ENCODE measurements around the gene CEMP1. TPM values are rescaled to one million over a fixed set of nuclear protein-coding genes. Genes with fewer than 3 reads are reported as not detected.

The CEMP1 gene
- total and polyA plus RNA-seq, 4 experiments from 2014 or later = 1.7 to 5.0 (median 2.4) TPM

- no peaks in the 10 kb centered on the region for H3K4me1 ChIP-seq (ENCODE audit: insufficient read depth, low read length)
- DNase-seq = no peak
- CTCF ChIA-PET (ENCODE audit: partially characterized antibody) = interaction anchor here (1.1 to 4.4 kb wide), 8 partner anchors 9 to 306 kb away, joined by 3 to 26 read pairs (median 4); partner anchors contain the start of genes CCNF and TBC1D24
- H3K27me3 ChIP-seq (ENCODE audit: insufficient read depth, low read length) = no peaks in the 10 kb centered on the region
- POLR2A ChIA-PET (ENCODE audit: partially characterized antibody) = interaction anchor here (1.0 to 2.3 kb wide), 4 partner anchors 32 to 345 kb away, joined by 4 to 8 read pairs (median 6); partner anchors contain the start of genes ABCA3 and TRAF7
- no peak overlapping the region for H3K27ac ChIP-seq (ENCODE audit: low read depth, low read length)
- Mint-ChIP-seq H3K9me3 (no peaks in the 10 kb centered on the region), H3K27ac (no peak overlapping the region), H3K27me3 (no peaks in the 10 kb centered on the region), H3K4me3 (no peak overlapping the region), H3K4me1 (no peaks in the 10 kb centered on the region), H3K36me3 (peaks cover 5 to 6% of the 10 kb centered on the region in 2 donors)
- H3K9me3 ChIP-seq (ENCODE audit: control insufficient read depth in 1 of 2, low read length in 2 of 2) = no peaks in the 10 kb centered on the region
- H3K4me3 ChIP-seq (ENCODE audit: low read length in 2 of 2) = no peak overlapping the region
- intact Hi-C loops (cut with micrococcal nuclease) = loop anchor here (2.0 kb wide), 1 partner anchor 26 kb away; the partner anchor contains the start of gene TBC1D24
- no peaks in the 10 kb centered on the region for H3K36me3 ChIP-seq (ENCODE audit: insufficient read depth, low read length)
These were observed 30.7 kb downstream of the CEMP1 start for GRCh38 chr16:2500430-2500917.

DNA sequence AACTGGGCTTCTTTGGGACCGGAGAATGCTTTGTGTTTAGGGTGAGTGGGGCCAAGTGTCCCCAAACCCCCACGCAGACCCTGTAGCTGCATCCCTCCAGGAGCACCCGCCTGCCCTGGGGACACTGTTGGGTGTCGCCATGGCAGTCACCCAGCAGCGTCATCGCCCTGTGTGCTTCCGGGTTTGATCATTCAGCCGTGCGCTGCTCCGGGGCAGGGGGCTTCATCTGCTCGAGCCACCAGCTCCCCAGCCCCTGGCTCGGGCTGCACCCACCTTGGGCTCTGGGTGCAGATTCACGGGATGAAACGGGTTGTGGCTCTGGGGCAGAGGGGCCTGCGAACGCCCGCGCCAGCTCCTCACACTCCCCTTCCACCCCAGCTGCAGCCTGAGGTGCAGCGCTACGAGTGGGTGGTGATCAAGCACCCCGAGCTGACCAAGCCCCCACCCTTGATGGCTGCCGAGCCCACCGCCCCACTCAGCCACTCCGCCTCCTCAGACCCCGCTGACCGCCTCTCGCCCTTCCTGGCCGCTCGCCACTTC lies 31.2 kb downstream of the CEMP1 start:
- H3K27ac Mint-ChIP-seq = no peak overlapping the region
- Histone ChIP-seq H3K9me3 (ENCODE audit: control insufficient read depth in 1 of 2, low read length in 2 of 2) (no peaks in the 10 kb centered on the region), H3K36me3 (ENCODE audit: insufficient read depth, low read length) (no peaks in the 10 kb centered on the region), H3K27ac (ENCODE audit: low read depth, low read length) (no peak overlapping the region), H3K27me3 (ENCODE audit: insufficient read depth, low read length) (no peaks in the 10 kb centered on the region), H3K4me1 (ENCODE audit: insufficient read depth, low read length) (no peaks in the 10 kb centered on the region), H3K4me3 (ENCODE audit: low read length in 2 of 2) (no peak overlapping the region)
- H3K4me3 Mint-ChIP-seq = no peak overlapping the region
- H3K27me3 Mint-ChIP-seq = no peaks in the 10 kb centered on the region
- H3K36me3 Mint-ChIP-seq = peaks cover 6% of the 10 kb centered on the region in 2 donors
- intact Hi-C loops (cut with micrococcal nuclease) = loop anchor here (2.0 kb wide), 1 partner anchor 25 kb away; the partner anchor contains the start of gene TBC1D24
- ChIA-PET POLR2A (ENCODE audit: partially characterized antibody) (interaction anchor here (2.3 kb wide), 1 partner anchor 160 kb away, joined by 6 read pairs; the partner anchor contains the start of gene ABCA3), CTCF (ENCODE audit: partially characterized antibody) (interaction anchor here (4.4 kb wide), 1 partner anchor 306 kb away, joined by 17 read pairs; no protein-coding TSS in a partner anchor)
- H3K4me1 Mint-ChIP-seq = no peaks in the 10 kb centered on the region
- no peak for DNase-seq
- no peaks in the 10 kb centered on the region for H3K9me3 Mint-ChIP-seq

DNA sequence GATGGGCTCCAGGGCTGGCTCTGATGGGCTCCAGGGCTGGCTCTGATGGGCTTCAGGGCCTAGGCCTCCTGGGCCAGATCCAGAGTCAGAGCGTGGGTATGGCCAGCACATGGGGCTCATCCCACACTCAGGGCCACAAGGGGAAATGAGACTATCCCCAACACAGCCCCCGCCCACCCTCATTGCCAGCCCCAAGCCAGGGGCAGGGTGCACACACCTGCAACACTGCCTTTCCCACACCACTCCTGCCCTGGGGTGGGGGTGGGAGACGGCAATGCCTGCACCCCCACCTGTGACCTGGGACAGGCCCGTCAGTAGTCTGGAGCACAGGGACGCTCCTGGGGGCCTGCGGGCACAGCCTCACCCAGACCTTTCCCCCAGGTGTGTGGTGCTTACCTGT lies 31.8 kb downstream of the CEMP1 start:
- POLR2A ChIA-PET (ENCODE audit: partially characterized antibody) = interaction anchor here (2.3 kb wide), 1 partner anchor 159 kb away, joined by 6 read pairs; the partner anchor contains the start of gene ABCA3

GRCh38 chr16:2498531-2499253 lies 32.5 kb downstream of the CEMP1 start:
- Mint-ChIP-seq H3K27ac (no peak overlapping the region), H3K4me1 (no peaks in the 10 kb centered on the region), H3K36me3 (peaks cover 6% of the 10 kb centered on the region in 2 donors), H3K9me3 (no peaks in the 10 kb centered on the region), H3K4me3 (no peak overlapping the region), H3K27me3 (no peaks in the 10 kb centered on the region)
- intact Hi-C loops (cut with micrococcal nuclease) = no loop called here
- Histone ChIP-seq H3K27me3 (ENCODE audit: insufficient read depth, low read length) (no peaks in the 10 kb centered on the region), H3K4me3 (ENCODE audit: low read length in 2 of 2) (no peak overlapping the region), H3K9me3 (ENCODE audit: control insufficient read depth in 1 of 2, low read length in 2 of 2) (no peaks in the 10 kb centered on the region), H3K36me3 (ENCODE audit: insufficient read depth, low read length) (no peaks in the 10 kb centered on the region), H3K27ac (ENCODE audit: low read depth, low read length) (no peak overlapping the region), H3K4me1 (ENCODE audit: insufficient read depth, low read length) (no peaks in the 10 kb centered on the region)
- CTCF ChIA-PET (ENCODE audit: partially characterized antibody) = interaction anchor here (4.4 kb wide), 1 partner anchor 304 kb away, joined by 17 read pairs; no protein-coding TSS in a partner anchor
- POLR2A ChIA-PET (ENCODE audit: partially characterized antibody) = no interaction called here
- DNase-seq = no peak

More for the DNA sequence above, 31.8 kb downstream of the CEMP1 start:
- CTCF ChIA-PET (ENCODE audit: partially characterized antibody) = interaction anchor here (4.4 kb wide), 1 partner anchor 305 kb away, joined by 17 read pairs; no protein-coding TSS in a partner anchor
- no peaks in the 10 kb centered on the region for H3K27me3 Mint-ChIP-seq
- Histone ChIP-seq H3K36me3 (ENCODE audit: insufficient read depth, low read length) (no peaks in the 10 kb centered on the region), H3K27me3 (ENCODE audit: insufficient read depth, low read length) (no peaks in the 10 kb centered on the region), H3K4me1 (ENCODE audit: insufficient read depth, low read length) (no peaks in the 10 kb centered on the region), H3K27ac (ENCODE audit: low read depth, low read length) (no peak overlapping the region), H3K4me3 (ENCODE audit: low read length in 2 of 2) (no peak overlapping the region), H3K9me3 (ENCODE audit: control insufficient read depth in 1 of 2, low read length in 2 of 2) (no peaks in the 10 kb centered on the region)
- no peak overlapping the region for H3K27ac Mint-ChIP-seq
- H3K4me1 Mint-ChIP-seq = no peaks in the 10 kb centered on the region
- H3K4me3 Mint-ChIP-seq = no peak overlapping the region
- intact Hi-C loops (cut with micrococcal nuclease) = no loop called here
- H3K36me3 Mint-ChIP-seq = peaks cover 6% of the 10 kb centered on the region in 2 donors
- DNase-seq = no peak
- H3K9me3 Mint-ChIP-seq = no peaks in the 10 kb centered on the region

DNA sequence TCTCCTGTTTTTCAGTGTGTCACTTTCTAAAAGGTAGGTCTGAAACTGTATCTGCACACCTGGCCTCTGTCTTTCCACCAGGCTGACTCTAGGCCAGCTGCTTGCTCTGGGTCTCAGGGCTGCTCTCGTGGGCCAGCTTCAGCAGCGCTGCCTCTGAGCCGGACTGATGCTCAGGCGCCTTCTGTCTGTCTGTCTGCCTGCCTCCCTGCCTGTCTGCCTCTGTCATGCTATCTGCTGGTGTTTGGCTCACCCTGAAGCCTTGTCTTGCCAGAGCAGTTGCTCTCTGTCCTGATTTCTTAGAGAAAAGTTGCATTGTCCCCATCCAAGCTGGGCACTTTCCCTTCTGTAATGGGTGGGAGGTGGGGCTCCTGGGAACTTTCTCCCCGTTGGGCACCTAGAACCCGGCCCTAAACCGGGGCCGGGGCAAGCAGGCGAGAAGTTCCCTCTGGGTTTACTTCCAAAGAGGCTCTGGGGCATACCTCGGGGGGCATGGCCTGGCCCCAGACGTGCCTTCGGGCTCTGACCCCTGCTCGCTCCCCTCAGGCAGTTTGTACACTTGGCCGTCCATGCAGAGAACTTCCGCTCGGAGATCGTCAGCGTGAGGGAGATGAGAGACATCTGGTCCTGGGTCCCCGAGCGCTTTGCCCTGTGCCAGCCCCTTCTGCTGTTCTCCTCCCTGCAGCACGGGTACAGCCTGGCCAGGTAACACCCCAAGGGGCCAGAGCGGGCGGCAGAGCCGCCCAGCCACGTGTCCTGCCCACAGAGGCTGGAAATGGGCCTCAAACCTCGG lies 33.3 kb downstream of the CEMP1 start:
- ChIA-PET CTCF (ENCODE audit: partially characterized antibody) (interaction anchor here (1.0 to 4.4 kb wide), 2 partner anchors 11 to 303 kb away, joined by 3 to 17 read pairs; no protein-coding TSS in a partner anchor), POLR2A (ENCODE audit: partially characterized antibody) (no interaction called here)
- Mint-ChIP-seq H3K27me3 (no peaks in the 10 kb centered on the region), H3K9me3 (no peaks in the 10 kb centered on the region), H3K36me3 (peaks cover 6% of the 10 kb centered on the region in 2 donors), H3K4me1 (no peaks in the 10 kb centered on the region), H3K4me3 (no peak overlapping the region), H3K27ac (no peak overlapping the region)
- DNase-seq = no peak
- Histone ChIP-seq H3K27ac (ENCODE audit: low read depth, low read length) (no peak overlapping the region), H3K27me3 (ENCODE audit: insufficient read depth, low read length) (no peaks in the 10 kb centered on the region), H3K9me3 (ENCODE audit: control insufficient read depth in 1 of 2, low read length in 2 of 2) (no peaks in the 10 kb centered on the region), H3K4me1 (ENCODE audit: insufficient read depth, low read length) (no peaks in the 10 kb centered on the region), H3K36me3 (ENCODE audit: insufficient read depth, low read length) (no peaks in the 10 kb centered on the region), H3K4me3 (ENCODE audit: low read length in 2 of 2) (no peak overlapping the region)
- intact Hi-C loops (cut with micrococcal nuclease) = no loop called here

DNA sequence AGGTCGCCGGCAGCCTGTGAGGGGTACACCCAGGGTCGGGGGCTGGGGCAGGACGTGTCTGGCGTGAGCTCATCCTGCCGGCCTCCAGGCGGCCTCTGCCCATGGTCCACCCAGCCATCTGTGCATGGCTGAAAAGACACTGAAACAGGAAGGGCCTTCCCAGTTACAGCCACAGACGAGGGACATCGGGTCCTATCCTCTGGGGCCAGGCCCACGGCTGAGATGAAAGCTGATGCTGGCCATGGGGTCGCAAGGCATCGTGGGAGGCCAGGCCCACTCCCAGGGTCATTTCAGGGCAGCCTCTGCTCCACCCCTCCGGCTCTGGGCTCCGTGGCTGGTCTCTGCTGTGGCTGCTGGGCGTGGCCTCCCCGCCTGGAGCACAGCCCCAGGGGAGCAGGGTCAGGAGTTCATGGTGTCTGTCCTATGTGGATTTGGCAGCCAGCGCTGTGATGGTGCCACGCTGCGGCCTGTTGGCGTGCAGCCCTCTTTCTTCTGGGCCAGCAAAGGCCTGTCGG lies 34.0 kb downstream of the CEMP1 start:
- Histone ChIP-seq H3K27me3 (ENCODE audit: insufficient read depth, low read length) (no peaks in the 10 kb centered on the region), H3K4me3 (ENCODE audit: low read length in 2 of 2) (no peak overlapping the region), H3K9me3 (ENCODE audit: control insufficient read depth in 1 of 2, low read length in 2 of 2) (no peaks in the 10 kb centered on the region), H3K36me3 (ENCODE audit: insufficient read depth, low read length) (no peaks in the 10 kb centered on the region), H3K27ac (ENCODE audit: low read depth, low read length) (no peak overlapping the region), H3K4me1 (ENCODE audit: insufficient read depth, low read length) (no peaks in the 10 kb centered on the region)
- H3K9me3 Mint-ChIP-seq = no peaks in the 10 kb centered on the region
- CTCF ChIA-PET (ENCODE audit: partially characterized antibody) = interaction anchor here (0.5 to 4.4 kb wide), 3 partner anchors 11 to 578 kb away, joined by 3 to 17 read pairs (median 3); no protein-coding TSS in a partner anchor
- H3K27me3 Mint-ChIP-seq = no peaks in the 10 kb centered on the region
- intact Hi-C loops (cut with micrococcal nuclease) = no loop called here
- H3K4me3 Mint-ChIP-seq = no peak overlapping the region
- H3K27ac Mint-ChIP-seq = no peak overlapping the region
- peaks cover 6% of the 10 kb centered on the region in 2 donors for H3K36me3 Mint-ChIP-seq
- POLR2A ChIA-PET (ENCODE audit: partially characterized antibody) = no interaction called here
- H3K4me1 Mint-ChIP-seq = no peaks in the 10 kb centered on the region
- no peak for DNase-seq

Data from CD4-positive, alpha-beta memory T cell (primary cell).